ENCODE data around the gene MALSU1.

DNA sequence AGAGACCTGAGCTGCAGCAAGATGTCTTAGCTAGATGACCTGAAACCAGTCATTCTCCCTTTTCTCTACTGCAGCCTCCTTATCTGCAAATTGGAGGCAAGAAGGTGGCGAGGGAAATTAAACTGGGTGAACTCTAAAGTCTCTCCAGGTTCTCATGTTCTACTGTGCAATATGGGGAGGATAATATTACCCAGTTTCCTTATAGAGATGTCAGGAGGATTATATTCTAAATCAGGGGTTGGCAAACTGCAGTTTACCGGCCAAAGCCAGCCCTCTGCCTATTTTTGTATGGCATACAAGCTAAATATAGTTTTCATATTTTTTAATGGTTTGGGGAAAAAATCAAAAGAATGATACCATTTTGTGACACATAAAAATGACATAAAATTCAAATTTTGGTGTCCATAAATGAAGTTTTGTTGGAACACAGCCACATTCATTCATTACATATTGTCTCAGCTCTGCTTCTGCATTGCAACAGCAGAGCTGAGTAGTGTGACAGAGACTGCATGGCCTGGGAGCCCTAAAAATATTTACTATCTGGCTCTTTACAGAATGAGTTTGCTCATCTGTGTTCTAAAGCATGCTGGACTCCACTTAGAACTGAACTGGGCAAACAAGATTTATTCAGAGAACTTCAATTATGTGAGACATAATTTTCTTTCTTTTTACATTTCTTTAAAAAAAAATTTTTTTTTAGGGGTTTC is 19.2 kb upstream of the MALSU1 start:
- TF ChIP-seq, protein P1, sequence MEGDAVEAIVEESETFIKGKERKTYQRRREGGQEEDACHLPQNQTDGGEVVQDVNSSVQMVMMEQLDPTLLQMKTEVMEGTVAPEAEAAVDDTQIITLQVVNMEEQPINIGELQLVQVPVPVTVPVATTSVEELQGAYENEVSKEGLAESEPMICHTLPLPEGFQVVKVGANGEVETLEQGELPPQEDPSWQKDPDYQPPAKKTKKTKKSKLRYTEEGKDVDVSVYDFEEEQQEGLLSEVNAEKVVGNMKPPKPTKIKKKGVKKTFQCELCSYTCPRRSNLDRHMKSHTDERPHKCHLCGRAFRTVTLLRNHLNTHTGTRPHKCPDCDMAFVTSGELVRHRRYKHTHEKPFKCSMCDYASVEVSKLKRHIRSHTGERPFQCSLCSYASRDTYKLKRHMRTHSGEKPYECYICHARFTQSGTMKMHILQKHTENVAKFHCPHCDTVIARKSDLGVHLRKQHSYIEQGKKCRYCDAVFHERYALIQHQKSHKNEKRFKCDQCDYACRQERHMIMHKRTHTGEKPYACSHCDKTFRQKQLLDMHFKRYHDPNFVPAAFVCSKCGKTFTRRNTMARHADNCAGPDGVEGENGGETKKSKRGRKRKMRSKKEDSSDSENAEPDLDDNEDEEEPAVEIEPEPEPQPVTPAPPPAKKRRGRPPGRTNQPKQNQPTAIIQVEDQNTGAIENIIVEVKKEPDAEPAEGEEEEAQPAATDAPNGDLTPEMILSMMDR (IDR thresholded peaks at IDR 0.05): no peak
- TF ChIP-seq POLR2A (IDR thresholded peaks at IDR 0.05): no peak

All from right lobe of liver (tissue), 4 donors.